ENCODE results near the gene TIMM23.
A peak's percentile ranks its signal among the peaks of the same experiment; 100 is the strongest.
"Not testable (repeated sequence)": the region's sequence is repeated elsewhere in the genome, so short reads cannot be mapped to it uniquely, and the experiment has no call there.

Gene TIMM23

GRCh38 chr10:46025406-46025805, 53.1 kb downstream of the TIMM23 start:
- no peak for DNase-seq (ENCODE audit: low read depth)

- no peak for DNase-seq (ENCODE audit: low read depth)
Measured at GRCh38 chr10:46026106-46026505, 53.8 kb downstream of the TIMM23 start.

GRCh38 chr10:46028584-46029460, 56.5 kb downstream of the TIMM23 start:
- no peak for DNase-seq (ENCODE audit: low read depth)

- DNase-seq (ENCODE audit: low read depth), result no peak
Measured at GRCh38 chr10:46029461-46030030, 57.3 kb downstream of the TIMM23 start.

- DNase-seq (ENCODE audit: low read depth), result peak; percentile 94
Measured at GRCh38 chr10:46030091-46030937, 58.0 kb downstream of the TIMM23 start, which contains the start of gene NCOA4. Gene NCOA4 (minus strand): TSS chr10:46030623. CDS start chr10:46016680, 13,943 bp downstream.

GRCh38 chr10:46031648-46032532, 59.6 kb downstream of the TIMM23 start:
- no peak for DNase-seq (ENCODE audit: low read depth)

GRCh38 chr10:46033602-46034011, 61.3 kb downstream of the TIMM23 start:
- no peak for DNase-seq (ENCODE audit: low read depth)

GRCh38 chr10:46035923-46036849, 63.9 kb downstream of the TIMM23 start:
- DNase-seq (ENCODE audit: low read depth), result no peak

- DNase-seq (ENCODE audit: low read depth), result no peak
Measured at GRCh38 chr10:46037107-46037825, 65.0 kb downstream of the TIMM23 start.

GRCh38 chr10:46040004-46040403, 67.7 kb downstream of the TIMM23 start:
- DNase-seq (ENCODE audit: low read depth), result no peak

- DNase-seq (ENCODE audit: low read depth), result no peak
Measured at GRCh38 chr10:46042527-46042926, 70.2 kb downstream of the TIMM23 start.

- DNase-seq (ENCODE audit: low read depth), result no peak
Measured at GRCh38 chr10:46046261-46046660, 74.0 kb downstream of the TIMM23 start, which contains the start of gene MSMB. Gene MSMB (minus strand): TSS chr10:46046269. CDS start chr10:46046237, 32 bp downstream.

- no peak for DNase-seq (ENCODE audit: low read depth)
Measured at GRCh38 chr10:46048152-46048551, 75.9 kb downstream of the TIMM23 start.

GRCh38 chr10:46049497-46049831, 77.2 kb downstream of the TIMM23 start:
- DNase-seq (ENCODE audit: low read depth), result not testable (repeated sequence)

GRCh38 chr10:46050941-46051623, 78.8 kb downstream of the TIMM23 start:
- no peak for DNase-seq (ENCODE audit: low read depth)

GRCh38 chr10:46052057-46052790, 79.9 kb downstream of the TIMM23 start:
- no peak for DNase-seq (ENCODE audit: low read depth)

- DNase-seq (ENCODE audit: low read depth), result no peak
Measured at GRCh38 chr10:46052791-46053375, 80.6 kb downstream of the TIMM23 start.
